Activated CD8-positive, alpha-beta memory T cell treated with anti-CD3 and anti-CD28 coated beads, Interleukin-2, amount 10 ng/mL, durations not matched to agents 7 days and 5 days (primary cell): ENCODE results near the gene LHPP. TPM values are rescaled to one million over a fixed set of nuclear protein-coding genes. Genes with fewer than 3 reads are reported as not detected.
A peak's percentile ranks its signal among the peaks of the same experiment; 100 is the strongest.

ENCODE experiments used
- ATAC-seq: fragments of 150-1000 bp; cut with Tn5 transposase; one replicate; pipeline ENCODE4 v1.10.0; 2021; ENCODE audit warnings: moderate library complexity
- CTCF ChIA-PET: fragments of 350-600 bp; sonication (Branson Sonifier 250); formaldehyde crosslinking; loops from one replicate; lab custom pipeline; 2021; ENCODE audit warnings: antibody characterized with exemption; lab: Charles Lee
- DNase-seq: peaks from one replicate; pipeline ENCODE4 v3.0.0-alpha.2; 2020
- H3K27ac Mint-ChIP-seq: one replicate; pipeline ENCODE4 v1.8.0; 2021; ENCODE audit warnings: mild to moderate bottlenecking, mixed read lengths
- H3K27me3 Mint-ChIP-seq: one replicate; pipeline ENCODE4 v1.8.0; 2021; ENCODE audit warnings: mixed read lengths
- H3K36me3 Mint-ChIP-seq: one replicate; pipeline ENCODE4 v1.8.0; 2021; ENCODE audit warnings: mild to moderate bottlenecking, mixed read lengths
- H3K4me1 Mint-ChIP-seq: one replicate; pipeline ENCODE4 v1.8.0; 2021; ENCODE audit warnings: mixed read lengths
- H3K4me3 Mint-ChIP-seq: one replicate; pipeline ENCODE4 v1.8.0; 2021; ENCODE audit warnings: mild to moderate bottlenecking, moderate library complexity, mixed read lengths
- H3K9me3 Mint-ChIP-seq: one replicate; pipeline ENCODE4 v1.8.0; 2022; ENCODE audit warnings: low read depth, mixed read lengths
- total RNA-seq, 2 experiments: library from RNA; stranded (reverse); gene quantifications; one replicate each; pipeline ENCODE4 v1.2.3, GENCODE V29; 2021

The LHPP gene
- total RNA-seq, result 10 to 100 TPM; 10.6 to 16.7 TPM

GRCh38 chr10:124461642-124462347, at the start of gene LHPP:
Gene LHPP, plus strand, starts transcription at chr10:124461823. Its CDS starts 40 bp downstream, at chr10:124461863.
- peaks cover 7% of the 10 kb centered on the region for H3K27me3 Mint-ChIP-seq
- CTCF ChIA-PET, result interaction anchor here (0.6 to 1.8 kb wide), 5 partner anchors 12 to 598 kb away, joined by 3 to 6 read pairs (median 4); no protein-coding TSS in a partner anchor
- peaks cover 26% of the 10 kb centered on the region for H3K4me1 Mint-ChIP-seq
- peak within 1 kb of the TSS; percentile 93 for H3K27ac Mint-ChIP-seq
- H3K9me3 Mint-ChIP-seq, result no peaks in the 10 kb centered on the region
- ATAC-seq (peak; percentile 99), DNase-seq (peak; percentile 92)
- peaks cover 2% of the 10 kb centered on the region for H3K36me3 Mint-ChIP-seq
- peak within 1 kb of the TSS; percentile 79 for H3K4me3 Mint-ChIP-seq

- no peak overlapping the region for H3K27ac Mint-ChIP-seq
- no peak overlapping the region for H3K4me3 Mint-ChIP-seq
- no peaks in the 10 kb centered on the region for H3K9me3 Mint-ChIP-seq
- H3K36me3 Mint-ChIP-seq, result peaks cover 7% of the 10 kb centered on the region
- peaks cover 10% of the 10 kb centered on the region for H3K4me1 Mint-ChIP-seq
- CTCF ChIA-PET, result interaction anchor here (0.7 to 1.3 kb wide), 3 partner anchors 10 to 18 kb away, joined by 3 to 4 read pairs (median 3); no protein-coding TSS in a partner anchor
- DNase-seq (no peak), ATAC-seq (no peak)
- H3K27me3 Mint-ChIP-seq, result no peaks in the 10 kb centered on the region
Observed at GRCh38 chr10:124414076-124414475, 47.5 kb upstream of the LHPP start.

GRCh38 chr10:124415210-124415609, 46.4 kb upstream of the LHPP start:
- DNase-seq (no peak), ATAC-seq (no peak)
- Mint-ChIP-seq H3K36me3 (peaks cover 7% of the 10 kb centered on the region), H3K27ac (no peak overlapping the region), H3K4me3 (no peak overlapping the region), H3K4me1 (peaks cover 14% of the 10 kb centered on the region), H3K27me3 (no peaks in the 10 kb centered on the region), H3K9me3 (no peaks in the 10 kb centered on the region)
- CTCF ChIA-PET, result interaction anchor here (1.3 to 4.5 kb wide), 2 partner anchors 11 to 12 kb away, joined by 4 to 18 read pairs; no protein-coding TSS in a partner anchor

GRCh38 chr10:124416733-124417132, 44.9 kb upstream of the LHPP start:
- H3K4me1 Mint-ChIP-seq, result peaks cover 14% of the 10 kb centered on the region
- CTCF ChIA-PET, result interaction anchor here (3.0 to 4.5 kb wide), 2 partner anchors 13 to 27 kb away, joined by 16 to 18 read pairs; no protein-coding TSS in a partner anchor
- H3K36me3 Mint-ChIP-seq, result peaks cover 3% of the 10 kb centered on the region
- H3K4me3 Mint-ChIP-seq, result no peak overlapping the region
- no peaks in the 10 kb centered on the region for H3K9me3 Mint-ChIP-seq
- DNase-seq (no peak), ATAC-seq (no peak)
- no peaks in the 10 kb centered on the region for H3K27me3 Mint-ChIP-seq
- no peak overlapping the region for H3K27ac Mint-ChIP-seq

GRCh38 chr10:124417895-124418725, 43.5 kb upstream of the LHPP start:
- Mint-ChIP-seq H3K4me1 (peaks cover 14% of the 10 kb centered on the region), H3K27me3 (peaks cover 5% of the 10 kb centered on the region), H3K27ac (peak overlapping the region; percentile 32), H3K36me3 (no peaks in the 10 kb centered on the region), H3K4me3 (peak overlapping the region; percentile 73), H3K9me3 (no peaks in the 10 kb centered on the region)
- DNase-seq, result peak; percentile 67
- CTCF ChIA-PET, result interaction anchor here (3.0 to 4.5 kb wide), 2 partner anchors 14 to 29 kb away, joined by 16 to 18 read pairs; no protein-coding TSS in a partner anchor
- peak; percentile 59 for ATAC-seq

GRCh38 chr10:124418726-124419501, 42.7 kb upstream of the LHPP start, which contains the start of gene OAT:
Gene OAT, minus strand, starts transcription at chr10:124418923. Its CDS starts 6,752 bp downstream, at chr10:124412171.
- Mint-ChIP-seq H3K4me3 (peak within 1 kb of the TSS; percentile 73), H3K27me3 (peaks cover 7% of the 10 kb centered on the region), H3K27ac (peak within 1 kb of the TSS; percentile 65), H3K36me3 (no peaks in the 10 kb centered on the region), H3K9me3 (no peaks in the 10 kb centered on the region), H3K4me1 (peaks cover 14% of the 10 kb centered on the region)
- CTCF ChIA-PET, result interaction anchor here (3.0 to 4.5 kb wide), 2 partner anchors 15 to 29 kb away, joined by 16 to 18 read pairs; no protein-coding TSS in a partner anchor
- DNase-seq (peak; percentile 98), ATAC-seq (peak; percentile 95)

GRCh38 chr10:124419635-124420034, 42.0 kb upstream of the LHPP start:
- H3K36me3 Mint-ChIP-seq, result no peaks in the 10 kb centered on the region
- H3K9me3 Mint-ChIP-seq, result no peaks in the 10 kb centered on the region
- ATAC-seq (no peak), DNase-seq (no peak)
- peaks cover 12% of the 10 kb centered on the region for H3K27me3 Mint-ChIP-seq
- peak overlapping the region; percentile 73 for H3K4me3 Mint-ChIP-seq
- H3K4me1 Mint-ChIP-seq, result peaks cover 14% of the 10 kb centered on the region
- no peak overlapping the region for H3K27ac Mint-ChIP-seq
- CTCF ChIA-PET, result interaction anchor here (0.9 to 4.5 kb wide), 3 partner anchors 13 to 30 kb away, joined by 4 to 18 read pairs (median 16); no protein-coding TSS in a partner anchor

GRCh38 chr10:124420254-124420653, 41.4 kb upstream of the LHPP start:
- Mint-ChIP-seq H3K9me3 (no peaks in the 10 kb centered on the region), H3K4me1 (peaks cover 14% of the 10 kb centered on the region), H3K36me3 (no peaks in the 10 kb centered on the region), H3K4me3 (peak overlapping the region; percentile 29), H3K27me3 (peaks cover 12% of the 10 kb centered on the region), H3K27ac (no peak overlapping the region)
- DNase-seq, result no peak
- CTCF ChIA-PET, result interaction anchor here (0.7 to 0.9 kb wide), 2 partner anchors 13 to 31 kb away, joined by 3 to 4 read pairs; no protein-coding TSS in a partner anchor
- ATAC-seq, result no peak

GRCh38 chr10:124422742-124423141, 38.9 kb upstream of the LHPP start:
- Mint-ChIP-seq H3K9me3 (no peaks in the 10 kb centered on the region), H3K4me3 (no peak overlapping the region), H3K27ac (no peak overlapping the region), H3K27me3 (peaks cover 15% of the 10 kb centered on the region), H3K4me1 (peaks cover 8% of the 10 kb centered on the region), H3K36me3 (no peaks in the 10 kb centered on the region)
- no peak for ATAC-seq
- DNase-seq, result no peak
- CTCF ChIA-PET, result no interaction called here

- DNase-seq (no peak), ATAC-seq (no peak)
- H3K36me3 Mint-ChIP-seq, result no peaks in the 10 kb centered on the region
- no peaks in the 10 kb centered on the region for H3K9me3 Mint-ChIP-seq
- no peak overlapping the region for H3K27ac Mint-ChIP-seq
- peaks cover 4% of the 10 kb centered on the region for H3K4me1 Mint-ChIP-seq
- CTCF ChIA-PET, result no interaction called here
- H3K4me3 Mint-ChIP-seq, result no peak overlapping the region
- H3K27me3 Mint-ChIP-seq, result peaks cover 22% of the 10 kb centered on the region
Observed at GRCh38 chr10:124423813-124424212, 37.8 kb upstream of the LHPP start.

- ATAC-seq, result no peak
- no peak overlapping the region for H3K27ac Mint-ChIP-seq
- CTCF ChIA-PET, result no interaction called here
- H3K4me1 Mint-ChIP-seq, result no peaks in the 10 kb centered on the region
- peaks cover 27% of the 10 kb centered on the region for H3K27me3 Mint-ChIP-seq
- no peak overlapping the region for H3K4me3 Mint-ChIP-seq
- H3K36me3 Mint-ChIP-seq, result no peaks in the 10 kb centered on the region
- no peaks in the 10 kb centered on the region for H3K9me3 Mint-ChIP-seq
- DNase-seq, result no peak
Observed at GRCh38 chr10:124425227-124425962, 36.2 kb upstream of the LHPP start.

GRCh38 chr10:124428207-124428777, 33.3 kb upstream of the LHPP start:
- Mint-ChIP-seq H3K36me3 (no peaks in the 10 kb centered on the region), H3K27me3 (peaks cover 26% of the 10 kb centered on the region), H3K4me1 (no peaks in the 10 kb centered on the region), H3K9me3 (no peaks in the 10 kb centered on the region), H3K4me3 (no peak overlapping the region), H3K27ac (no peak overlapping the region)
- ATAC-seq (no peak), DNase-seq (no peak)
- CTCF ChIA-PET, result interaction anchor here (1.2 kb wide), 1 partner anchor 39 kb away, joined by 3 read pairs; no protein-coding TSS in a partner anchor
